ENCODE results near the gene RAF1. TPM values are rescaled to one million over a fixed set of nuclear protein-coding genes. Genes with fewer than 3 reads are reported as not detected.

RAF1 gene
- total and polyA plus RNA-seq, 2 of the 8 experiments (the other 6 are each of a cell fraction or from before 2014, with no cell fraction given), result 103 to 118 TPM

DNA sequence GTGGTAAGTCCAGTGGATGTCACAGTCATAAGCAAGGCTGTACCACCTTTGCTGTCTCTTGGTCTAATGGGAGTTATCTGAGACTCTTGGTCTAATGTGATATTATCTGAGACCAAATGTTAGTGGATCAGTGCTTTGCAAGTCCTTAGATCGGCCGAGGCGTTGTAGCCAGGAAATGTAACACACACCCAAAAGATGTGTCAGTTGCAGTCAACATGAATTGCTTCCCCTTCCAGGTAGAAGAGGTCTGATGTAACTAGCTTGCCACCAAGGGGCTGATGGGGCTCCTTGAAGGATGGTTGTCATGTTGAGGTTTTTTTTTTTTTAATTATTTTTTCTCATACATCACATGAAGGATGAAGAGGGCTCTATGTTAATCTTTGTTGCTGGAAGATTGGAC, 45.4 kb upstream of the RAF1 start:
- H2BK15ac ChIP-seq (ENCODE audit: low read length), result no peak overlapping the region
- WGBS, 2 experiments (ENCODE audit: extremely low coverage in 1 of 2, insufficient coverage in 1 of 2, insufficient read length in 1 of 2, insufficient replicate concordance in 2 of 2, low coverage in 1 of 2, low lambda C conversion rate in 2 of 2, missing lambda C conversion rate in 1 of 2), result 98% methylated on average over 3 of the region's 3 CpGs; no CpG with 5 or more reads in 1 of the 2 experiments
- H4K91ac ChIP-seq (replicated peaks; ENCODE audit: insufficient read length, low read length), result no peak overlapping the region
- no peak overlapping the region for H2AFZ ChIP-seq (ENCODE audit: low read length)
- no peak overlapping the region for H2BK120ac ChIP-seq (replicated peaks; ENCODE audit: low read depth, low read length)
- no peaks in the 10 kb centered on the region for H3K36me3 ChIP-seq (ENCODE audit: control insufficient read depth in 2 of 4, insufficient read depth in 4 of 4, low read length in 3 of 4)
- no peak overlapping the region for H2BK20ac ChIP-seq (ENCODE audit: low read length)
- H3K4me1 ChIP-seq (replicated peaks in 1 of 4; ENCODE audit: control insufficient read depth in 3 of 4, insufficient read depth in 4 of 4, low read length in 3 of 4), result peaks cover 0 to 4% (median 0%) of the 10 kb centered on the region in 4 experiments; a peak in 2 of 7 replicates
- H2BK5ac ChIP-seq (ENCODE audit: low read depth, low read length), result no peak overlapping the region
- H3K27ac ChIP-seq (ENCODE audit: low read depth, low read length), result no peak overlapping the region
- H3K9ac ChIP-seq (replicated peaks in 1 of 4; ENCODE audit: extremely low read depth in 1 of 4, low read depth in 3 of 4, low read length in 3 of 4), result no peak overlapping the region
- ChIA-PET CTCF (ENCODE audit: partially characterized antibody) (interaction anchor here (0.9 to 4.9 kb wide), 8 partner anchors 11 to 182 kb away, joined by 3 to 25 read pairs (median 5); no protein-coding TSS in a partner anchor), POLR2A (ENCODE audit: partially characterized antibody) (interaction anchor here (1.0 kb wide), 1 partner anchor 14 kb away, joined by 3 read pairs; no protein-coding TSS in a partner anchor)
- no peak overlapping the region for H4K8ac ChIP-seq (ENCODE audit: extremely low read depth, insufficient read depth, low read length)
- FAIRE-seq (no peak), DNase-seq (ENCODE audit: low read depth in 1 of 2, low spot score in 2 of 2) (no peak)
- H2BK12ac ChIP-seq (ENCODE audit: low read depth, low read length), result no peak overlapping the region
- no peaks in the 10 kb centered on the region for H3K23me2 ChIP-seq (ENCODE audit: low read depth, low read length)
- no peaks in the 10 kb centered on the region for H3K79me2 ChIP-seq (ENCODE audit: control insufficient read depth in 1 of 2, insufficient read depth in 2 of 2, low read length in 2 of 2)
- no peak overlapping the region for H3K18ac ChIP-seq (ENCODE audit: extremely low read depth, low read length)
- no peak overlapping the region for H3K4me3 ChIP-seq (ENCODE audit: extremely low read depth in 1 of 4, insufficient read depth in 2 of 4, low read depth in 3 of 4, low read length in 4 of 4)
- TF ChIP-seq TAF1 (IDR thresholded peaks at IDR 0.05; ENCODE audit: low read depth, low read length) (no peak), SP1 (IDR thresholded peaks at IDR 0.05; ENCODE audit: low read depth, low read length) (no peak), CEBPB (IDR thresholded peaks at IDR 0.05; ENCODE audit: low read depth, low read length) (no peak), FOSL1 (IDR thresholded peaks at IDR 0.05; ENCODE audit: insufficient read depth, low read depth, low read length) (no peak), CHD2 (IDR thresholded peaks at IDR 0.05; ENCODE audit: low read length) (no peak), SUZ12 (IDR thresholded peaks at IDR 0.05; ENCODE audit: low read length) (no peak)
- TF ChIP-seq, protein P1, sequence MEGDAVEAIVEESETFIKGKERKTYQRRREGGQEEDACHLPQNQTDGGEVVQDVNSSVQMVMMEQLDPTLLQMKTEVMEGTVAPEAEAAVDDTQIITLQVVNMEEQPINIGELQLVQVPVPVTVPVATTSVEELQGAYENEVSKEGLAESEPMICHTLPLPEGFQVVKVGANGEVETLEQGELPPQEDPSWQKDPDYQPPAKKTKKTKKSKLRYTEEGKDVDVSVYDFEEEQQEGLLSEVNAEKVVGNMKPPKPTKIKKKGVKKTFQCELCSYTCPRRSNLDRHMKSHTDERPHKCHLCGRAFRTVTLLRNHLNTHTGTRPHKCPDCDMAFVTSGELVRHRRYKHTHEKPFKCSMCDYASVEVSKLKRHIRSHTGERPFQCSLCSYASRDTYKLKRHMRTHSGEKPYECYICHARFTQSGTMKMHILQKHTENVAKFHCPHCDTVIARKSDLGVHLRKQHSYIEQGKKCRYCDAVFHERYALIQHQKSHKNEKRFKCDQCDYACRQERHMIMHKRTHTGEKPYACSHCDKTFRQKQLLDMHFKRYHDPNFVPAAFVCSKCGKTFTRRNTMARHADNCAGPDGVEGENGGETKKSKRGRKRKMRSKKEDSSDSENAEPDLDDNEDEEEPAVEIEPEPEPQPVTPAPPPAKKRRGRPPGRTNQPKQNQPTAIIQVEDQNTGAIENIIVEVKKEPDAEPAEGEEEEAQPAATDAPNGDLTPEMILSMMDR (IDR thresholded peaks at IDR 0.05; ENCODE audit: control extremely low read depth in 1 of 3, insufficient read depth in 1 of 3, low read depth in 1 of 3, low read length in 3 of 3), result no peak
- H2AK5ac ChIP-seq (ENCODE audit: low read depth, low read length), result no peak overlapping the region
- no peaks in the 10 kb centered on the region for H3K79me1 ChIP-seq (ENCODE audit: low read depth, low read length)
- no peak overlapping the region for H3K56ac ChIP-seq (replicated peaks; ENCODE audit: insufficient read length, low read depth, low read length)
- H3K9me3 ChIP-seq (ENCODE audit: insufficient read depth in 2 of 2, low read depth in 1 of 2, low read length in 1 of 2), result no peaks in the 10 kb centered on the region
- no peak overlapping the region for H3K4ac ChIP-seq (replicated peaks; ENCODE audit: insufficient read length, low read depth, low read length)
- H4K5ac ChIP-seq (ENCODE audit: insufficient read length, low read depth, low read length), result no peak overlapping the region
- no peak overlapping the region for H3K4me2 ChIP-seq (ENCODE audit: insufficient read depth in 1 of 2, low read depth in 2 of 2, low read length in 2 of 2)
- no peak overlapping the region for H3K23ac ChIP-seq (ENCODE audit: insufficient read length)
- H3K27me3 ChIP-seq (replicated peaks in 1 of 4; ENCODE audit: control insufficient read depth in 3 of 4, extremely low read depth in 1 of 4, insufficient read depth in 3 of 4, low read length in 3 of 4), result no peaks in the 10 kb centered on the region
- H4K20me1 ChIP-seq (replicated peaks in 1 of 2; ENCODE audit: control insufficient read depth in 1 of 2, insufficient read depth in 2 of 2, low read length in 2 of 2), result no peaks in the 10 kb centered on the region
- no peak overlapping the region for H3K14ac ChIP-seq (ENCODE audit: insufficient read length)
